ENCODE data around the gene RINL. TPM values are rescaled to one million over a fixed set of nuclear protein-coding genes. Genes with fewer than 3 reads are reported as not detected.
"Not testable (repeated sequence)": the region's sequence is repeated elsewhere in the genome, so short reads cannot be mapped to it uniquely, and the experiment has no call there.

Gene RINL
- total RNA-seq, 1 donor from 2014 or later = 2.6 TPM

- Mint-ChIP-seq H3K27me3 (no peaks in the 10 kb centered on the region), H3K4me1 (ENCODE audit: low read depth) (peaks cover 18% of the 10 kb centered on the region), H3K36me3 (ENCODE audit: insufficient read depth) (peaks cover 1% of the 10 kb centered on the region), H3K27ac (no peak overlapping the region), H3K9me3 (ENCODE audit: low read depth) (no peaks in the 10 kb centered on the region), H3K4me3 (ENCODE audit: low read depth) (no peak overlapping the region)
- DNase-seq (ENCODE audit: low spot score, unreplicated experiment) = no peak
- TF ChIP-seq CTCF (IDR thresholded peaks at IDR 0.05; ENCODE audit: unreplicated experiment) = no peak
Measured at GRCh38 chr19:38880076-38880881, 2.2 kb upstream of the RINL start.

- H3K4me1 Mint-ChIP-seq (ENCODE audit: low read depth) = peaks cover 18% of the 10 kb centered on the region
- no peak for TF ChIP-seq CTCF (IDR thresholded peaks at IDR 0.05; ENCODE audit: unreplicated experiment)
- H3K9me3 Mint-ChIP-seq (ENCODE audit: low read depth) = no peaks in the 10 kb centered on the region
- DNase-seq (ENCODE audit: low spot score, unreplicated experiment) = no peak
- H3K27me3 Mint-ChIP-seq = no peaks in the 10 kb centered on the region
- peaks cover 1% of the 10 kb centered on the region for H3K36me3 Mint-ChIP-seq (ENCODE audit: insufficient read depth)
- no peak overlapping the region for H3K27ac Mint-ChIP-seq
- H3K4me3 Mint-ChIP-seq (ENCODE audit: low read depth) = no peak overlapping the region
Measured at GRCh38 chr19:38879400-38879751, 1.3 kb upstream of the RINL start.

GRCh38 chr19:38878575-38879399 is 712 bp upstream of the RINL start:
- Mint-ChIP-seq H3K27me3 (no peaks in the 10 kb centered on the region), H3K9me3 (ENCODE audit: low read depth) (no peaks in the 10 kb centered on the region), H3K4me3 (ENCODE audit: low read depth) (no peak overlapping the region), H3K36me3 (ENCODE audit: insufficient read depth) (peaks cover 1% of the 10 kb centered on the region), H3K27ac (peak overlapping the region; percentile 29), H3K4me1 (ENCODE audit: low read depth) (peaks cover 18% of the 10 kb centered on the region)
- no peak for TF ChIP-seq CTCF (IDR thresholded peaks at IDR 0.05; ENCODE audit: unreplicated experiment)
- no peak for DNase-seq (ENCODE audit: low spot score, unreplicated experiment)

GRCh38 chr19:38875656-38876395 is 2.2 kb downstream of the RINL start:
- H3K27ac Mint-ChIP-seq = peak overlapping the region; percentile 81
- H3K9me3 Mint-ChIP-seq (ENCODE audit: low read depth) = no peaks in the 10 kb centered on the region
- TF ChIP-seq CTCF (IDR thresholded peaks at IDR 0.05; ENCODE audit: unreplicated experiment) = no peak
- no peaks in the 10 kb centered on the region for H3K36me3 Mint-ChIP-seq (ENCODE audit: insufficient read depth)
- DNase-seq (ENCODE audit: low spot score, unreplicated experiment) = no peak
- H3K4me1 Mint-ChIP-seq (ENCODE audit: low read depth) = peaks cover 18% of the 10 kb centered on the region
- H3K4me3 Mint-ChIP-seq (ENCODE audit: low read depth) = no peak overlapping the region
- no peaks in the 10 kb centered on the region for H3K27me3 Mint-ChIP-seq

- not testable (repeated sequence) for H3K4me3 Mint-ChIP-seq (ENCODE audit: low read depth); H3K36me3 Mint-ChIP-seq (ENCODE audit: insufficient read depth); H3K9me3 Mint-ChIP-seq (ENCODE audit: low read depth); H3K27me3 Mint-ChIP-seq; H3K27ac Mint-ChIP-seq; DNase-seq (ENCODE audit: low spot score, unreplicated experiment)
- peaks cover 18% of the 10 kb centered on the region for H3K4me1 Mint-ChIP-seq (ENCODE audit: low read depth)
Measured at GRCh38 chr19:38873400-38873799, 4.7 kb downstream of the RINL start.
